Measurements from ENCODE around the gene LENG1. TPM values are rescaled to one million over a fixed set of nuclear protein-coding genes. Genes with fewer than 3 reads are reported as not detected.
A peak's percentile ranks its signal among the peaks of the same experiment; 100 is the strongest.

Gene LENG1
- polyA plus RNA-seq, 1 donor from 2014 or later = 17.0 TPM

- Histone ChIP-seq H3K4me3 (ENCODE audit: low read length) (peak overlapping the region; percentile 61), H3K36me3 (ENCODE audit: insufficient read depth, low read length) (no peaks in the 10 kb centered on the region), H4K20me1 (ENCODE audit: insufficient read depth) (no peaks in the 10 kb centered on the region), H3K27ac (ENCODE audit: low read length) (peak overlapping the region; percentile 93), H3K4me2 (ENCODE audit: low read length) (peak overlapping the region; percentile 81), H3K9ac (ENCODE audit: low read length) (peak overlapping the region; percentile 70), H3K79me2 (replicated peaks; ENCODE audit: insufficient read depth, low read length) (no peaks in the 10 kb centered on the region), H3K9me2 (ENCODE audit: insufficient read depth, low read length) (no peaks in the 10 kb centered on the region), H3K27me3 (ENCODE audit: insufficient read depth, low read depth, low read length) (no peaks in the 10 kb centered on the region), H3F3A (ENCODE audit: insufficient read depth, low read length, poor library complexity, severe bottlenecking) (no peaks in the 10 kb centered on the region), H3K9me3 (ENCODE audit: low read length) (no peaks in the 10 kb centered on the region), H2AFZ (ENCODE audit: low read depth, low read length) (no peak overlapping the region)
- TF ChIP-seq RAD21 (conservative IDR thresholded peaks at IDR 0.05) (peak; percentile 79), MXI1 (conservative IDR thresholded peaks at IDR 0.05; ENCODE audit: poor library complexity, severe bottlenecking) (peak; percentile 91), CTCF (IDR thresholded peaks at IDR 0.05; ENCODE audit: poor library complexity, severe bottlenecking) (peak; percentile 94), SMC3 (conservative IDR thresholded peaks at IDR 0.05; ENCODE audit: poor library complexity) (peak; percentile 90), POLR2AphosphoS5 (IDR thresholded peaks at IDR 0.05) (peak; percentile 14), EZH2 (IDR thresholded peaks at IDR 0.05; ENCODE audit: borderline replicate concordance, insufficient read depth, low read length, poor library complexity, severe bottlenecking) (no peak), REST (IDR thresholded peaks at IDR 0.05; ENCODE audit: borderline replicate concordance) (no peak), EP300 (conservative IDR thresholded peaks at IDR 0.05; ENCODE audit: poor library complexity, severe bottlenecking) (peak; percentile 84)
These were observed 20.5 kb upstream of the LENG1 start for GRCh38 chr19:54179921-54180461.

- H3K4me2 ChIP-seq (ENCODE audit: low read length) = peak overlapping the region; percentile 81
- H3K27me3 ChIP-seq (ENCODE audit: insufficient read depth, low read depth, low read length) = no peaks in the 10 kb centered on the region
- peak overlapping the region; percentile 93 for H3K27ac ChIP-seq (ENCODE audit: low read length)
- peak overlapping the region; percentile 70 for H3K9ac ChIP-seq (ENCODE audit: low read length)
- H3K79me2 ChIP-seq (replicated peaks; ENCODE audit: insufficient read depth, low read length) = no peaks in the 10 kb centered on the region
- TF ChIP-seq SMC3 (conservative IDR thresholded peaks at IDR 0.05; ENCODE audit: poor library complexity) (no peak), MXI1 (conservative IDR thresholded peaks at IDR 0.05; ENCODE audit: poor library complexity, severe bottlenecking) (peak; percentile 43), POLR2AphosphoS5 (IDR thresholded peaks at IDR 0.05) (peak; percentile 56), CTCF (IDR thresholded peaks at IDR 0.05; ENCODE audit: poor library complexity, severe bottlenecking) (no peak), REST (IDR thresholded peaks at IDR 0.05; ENCODE audit: borderline replicate concordance) (peak; percentile 69), EP300 (conservative IDR thresholded peaks at IDR 0.05; ENCODE audit: poor library complexity, severe bottlenecking) (peak; percentile 75)
- H4K20me1 ChIP-seq (ENCODE audit: insufficient read depth) = no peaks in the 10 kb centered on the region
- H3K4me3 ChIP-seq (ENCODE audit: low read length) = peak overlapping the region; percentile 61
- no peaks in the 10 kb centered on the region for H3F3A ChIP-seq (ENCODE audit: insufficient read depth, low read length, poor library complexity, severe bottlenecking)
- H3K36me3 ChIP-seq (ENCODE audit: insufficient read depth, low read length) = no peaks in the 10 kb centered on the region
- no peaks in the 10 kb centered on the region for H3K9me2 ChIP-seq (ENCODE audit: insufficient read depth, low read length)
- H3K9me3 ChIP-seq (ENCODE audit: low read length) = no peaks in the 10 kb centered on the region
- H2AFZ ChIP-seq (ENCODE audit: low read depth, low read length) = no peak overlapping the region
These were observed 19.8 kb upstream of the LENG1 start for GRCh38 chr19:54179262-54179852.

All from neural cell (in vitro differentiated cells).